CD1c-positive myeloid dendritic cell (primary cell): ENCODE results near the gene GPC6.
"Not testable (repeated sequence)": the region's sequence is repeated elsewhere in the genome, so short reads cannot be mapped to it uniquely, and the experiment has no call there.

Source experiments
- DNase-seq: peaks from one replicate; pipeline ENCODE4 v3.0.0-alpha.2; 2016; ENCODE audit errors: extremely low spot score

The GPC6 gene

DNA sequence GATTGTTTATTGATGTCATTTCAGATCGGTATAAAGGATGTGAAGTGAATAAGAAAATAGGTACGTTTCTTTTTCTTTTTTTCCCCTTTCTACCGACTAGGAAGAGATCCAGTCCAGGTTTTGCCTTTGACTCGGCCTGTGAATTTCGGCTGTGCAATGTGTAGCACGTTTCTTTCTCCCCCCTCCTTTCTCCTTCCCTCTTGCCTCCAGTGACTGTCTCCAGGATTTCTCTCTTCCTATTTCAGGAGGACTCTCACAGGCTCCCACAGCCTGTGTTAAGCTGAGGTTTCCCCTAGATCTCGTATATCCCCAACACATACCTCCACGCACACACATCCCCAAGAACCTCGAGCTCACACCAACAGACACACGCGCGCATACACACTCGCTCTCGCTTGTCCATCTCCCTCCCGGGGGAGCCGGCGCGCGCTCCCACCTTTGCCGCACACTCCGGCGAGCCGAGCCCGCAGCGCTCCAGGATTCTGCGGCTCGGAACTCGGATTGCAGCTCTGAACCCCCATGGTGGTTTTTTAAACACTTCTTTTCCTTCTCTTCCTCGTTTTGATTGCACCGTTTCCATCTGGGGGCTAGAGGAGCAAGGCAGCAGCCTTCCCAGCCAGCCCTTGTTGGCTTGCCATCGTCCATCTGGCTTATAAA lies at the start of gene GPC6:
Gene GPC6 (plus strand): TSS at position 185 of the 657 bp plus-strand sequence.
- DNase-seq = no peak

DNA sequence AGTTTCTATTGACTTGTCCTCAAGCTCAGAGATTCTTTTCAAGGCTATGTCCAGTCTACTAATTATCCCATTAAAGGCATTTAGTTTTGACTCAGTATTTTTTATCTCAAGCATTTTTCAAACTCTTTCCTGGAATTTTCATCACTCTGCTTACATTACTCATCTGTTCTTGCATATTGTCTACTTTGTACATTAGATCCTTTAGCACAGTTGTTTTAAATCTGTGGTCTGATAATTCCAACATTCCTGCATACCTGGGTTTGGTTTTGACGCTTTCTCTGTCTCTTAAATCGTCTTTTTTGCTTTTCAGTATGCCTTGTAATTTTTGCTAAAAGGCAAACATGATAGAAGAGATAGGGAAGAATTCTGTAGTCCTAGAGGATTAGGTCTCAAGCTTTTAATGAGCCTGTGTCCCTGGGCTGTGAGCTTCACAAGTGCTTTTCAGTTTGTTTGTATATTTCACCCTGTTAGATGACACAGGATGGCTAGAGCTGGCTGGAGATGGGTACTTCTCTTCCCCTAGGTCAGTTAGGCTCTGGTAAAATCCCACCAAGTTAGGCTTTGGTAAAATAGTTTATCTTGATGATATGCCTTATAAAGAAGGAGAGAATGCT lies 46.1 kb upstream of the GPC6 start:
- DNase-seq = no peak

DNA sequence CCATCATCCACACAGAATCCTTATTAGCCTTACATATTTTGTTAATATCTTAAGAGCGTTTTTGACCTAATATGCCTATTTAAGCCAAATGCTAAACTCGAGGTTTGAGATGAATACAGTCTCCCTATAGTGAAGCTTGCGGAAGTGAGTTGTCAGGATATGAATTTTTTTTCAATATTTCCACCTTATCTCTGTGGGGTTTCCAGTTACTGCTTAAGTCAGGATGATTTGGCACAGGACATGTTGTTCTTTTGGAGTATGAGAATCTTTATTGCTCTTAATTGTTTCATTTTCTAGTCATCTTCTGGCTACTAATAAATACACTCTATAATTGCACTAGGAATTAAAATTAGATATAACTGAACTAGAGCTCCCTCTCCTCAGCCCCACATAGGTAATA lies 44.2 kb upstream of the GPC6 start:
- no peak for DNase-seq

GRCh38 chr13:93183302-93183701 lies 43.3 kb upstream of the GPC6 start:
- no peak for DNase-seq

DNA sequence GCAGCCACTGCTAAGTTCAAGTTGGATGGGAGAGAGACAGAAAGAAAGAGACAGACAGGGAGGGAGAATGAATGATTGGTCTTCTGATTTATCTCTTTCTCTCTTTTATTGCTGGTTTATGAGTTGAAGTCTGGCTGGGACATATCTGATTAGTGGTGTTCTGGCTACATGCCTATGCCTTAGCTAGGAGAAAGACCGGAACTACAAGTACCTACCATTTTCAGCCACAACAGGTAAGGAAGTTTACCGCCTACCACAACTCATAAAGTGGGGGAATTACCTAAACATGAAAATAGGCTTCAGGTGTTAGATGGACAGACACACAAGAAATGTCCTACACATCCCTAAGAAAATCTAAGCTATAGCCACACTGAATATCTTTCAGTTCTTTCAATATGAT lies 36.6 kb upstream of the GPC6 start:
- no peak for DNase-seq

GRCh38 chr13:93193682-93194081 lies 32.9 kb upstream of the GPC6 start:
- DNase-seq = no peak

- DNase-seq = no peak
These were observed 26.8 kb upstream of the GPC6 start for GRCh38 chr13:93199856-93200255.

DNA sequence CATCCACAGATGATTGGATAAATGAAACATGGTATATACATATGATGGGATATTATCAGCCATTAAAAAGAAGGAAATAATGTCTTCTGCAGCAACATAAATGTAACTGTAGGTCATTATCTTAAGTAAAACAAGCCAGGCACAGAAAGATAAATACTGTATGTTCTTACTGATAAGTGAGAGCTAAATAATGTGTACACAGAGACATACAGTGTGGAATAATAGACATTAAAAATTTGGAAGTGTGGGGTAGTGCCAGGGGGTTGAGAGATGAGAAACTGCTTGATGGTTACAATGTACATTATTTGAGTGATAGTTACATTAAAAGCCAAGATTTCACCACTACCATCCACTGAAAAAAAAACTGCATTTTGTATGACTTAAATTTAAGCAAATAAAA lies 26.0 kb upstream of the GPC6 start:
- DNase-seq = no peak

DNA sequence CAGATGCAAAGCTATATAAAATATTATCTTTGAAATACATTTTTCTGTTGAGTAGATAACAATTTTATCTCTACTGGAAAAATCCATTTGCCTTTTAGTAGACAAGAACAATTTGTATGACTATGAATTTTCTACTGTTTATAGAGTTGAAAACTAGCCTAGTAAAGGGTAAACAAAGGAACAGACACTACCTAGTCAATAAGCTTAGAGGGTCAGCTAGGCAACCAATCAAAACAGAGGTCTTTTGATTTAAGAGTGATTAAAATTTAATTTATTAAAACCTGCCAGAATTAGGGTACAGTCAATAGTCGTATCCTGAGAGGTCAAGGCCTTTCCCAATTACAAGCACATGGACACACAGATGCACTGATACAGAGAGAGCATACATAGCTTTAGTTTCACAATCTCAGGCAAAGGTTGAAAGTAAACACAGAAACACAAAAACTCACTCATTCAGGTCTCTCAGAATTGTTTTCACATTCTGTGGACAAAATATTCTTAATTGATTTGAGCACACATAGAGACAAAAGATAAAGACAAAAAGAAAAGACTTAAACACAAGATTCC lies 24.5 kb upstream of the GPC6 start:
- no peak for DNase-seq

GRCh38 chr13:93206778-93207392 lies 19.7 kb upstream of the GPC6 start:
- DNase-seq = not testable (repeated sequence)

- DNase-seq = no peak
These were observed 10.5 kb upstream of the GPC6 start for GRCh38 chr13:93216122-93216521.

GRCh38 chr13:93217721-93218261 lies 8.8 kb upstream of the GPC6 start:
- no peak for DNase-seq

- DNase-seq = no peak
These were observed 8.0 kb upstream of the GPC6 start for GRCh38 chr13:93218583-93218982.

- no peak for DNase-seq
These were observed 6.5 kb upstream of the GPC6 start for GRCh38 chr13:93220073-93220472.

GRCh38 chr13:93222976-93223375 lies 3.6 kb upstream of the GPC6 start:
- DNase-seq = no peak

DNA sequence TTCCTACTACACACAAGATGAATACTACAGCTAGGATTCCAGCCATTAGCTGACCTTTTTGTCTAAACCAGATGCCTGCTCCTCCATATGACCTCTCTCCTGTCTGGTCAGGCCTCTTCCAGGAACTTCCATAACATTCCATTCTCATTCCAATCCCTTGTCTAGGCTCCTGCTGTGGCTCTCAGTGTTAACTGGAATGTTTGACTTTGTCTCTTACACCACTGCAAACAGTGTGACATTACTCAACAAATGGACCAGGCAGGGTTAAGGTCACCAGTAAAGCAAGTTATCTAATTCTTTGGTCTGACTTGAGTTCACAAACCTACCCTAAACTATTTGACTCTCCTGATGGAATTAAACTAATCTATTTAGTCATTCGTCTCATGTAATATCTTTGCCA lies 2.1 kb upstream of the GPC6 start:
- DNase-seq = no peak

GRCh38 chr13:93225610-93226009 lies 997 bp upstream of the GPC6 start:
- DNase-seq = no peak

GRCh38 chr13:93226065-93226622 lies 463 bp upstream of the GPC6 start:
- no peak for DNase-seq

DNA sequence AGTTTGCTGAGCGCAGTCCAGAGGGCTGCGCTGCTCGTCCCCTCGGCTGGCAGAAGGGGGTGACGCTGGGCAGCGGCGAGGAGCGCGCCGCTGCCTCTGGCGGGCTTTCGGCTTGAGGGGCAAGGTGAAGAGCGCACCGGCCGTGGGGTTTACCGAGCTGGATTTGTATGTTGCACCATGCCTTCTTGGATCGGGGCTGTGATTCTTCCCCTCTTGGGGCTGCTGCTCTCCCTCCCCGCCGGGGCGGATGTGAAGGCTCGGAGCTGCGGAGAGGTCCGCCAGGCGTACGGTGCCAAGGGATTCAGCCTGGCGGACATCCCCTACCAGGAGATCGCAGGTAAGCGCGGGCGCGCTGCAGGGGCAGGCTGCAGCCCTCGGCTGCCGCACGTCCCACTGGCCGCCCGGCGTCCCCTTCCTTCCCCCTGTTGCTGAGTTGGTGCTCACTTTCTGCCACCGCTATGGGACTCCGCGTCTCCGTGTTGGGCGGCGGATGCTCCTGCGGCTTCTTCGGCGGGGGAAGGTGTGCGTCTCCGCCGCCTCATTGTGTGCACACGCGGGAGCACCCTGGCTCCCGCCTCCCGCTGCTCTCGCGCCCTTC lies 772 bp downstream of the GPC6 start:
- no peak for DNase-seq

- DNase-seq = no peak
These were observed 1.5 kb downstream of the GPC6 start for GRCh38 chr13:93227878-93228642.

GRCh38 chr13:93228643-93228937 lies 2.0 kb downstream of the GPC6 start:
- DNase-seq = no peak
